MV-4-11 (cell line): Measurements from ENCODE around the gene CELSR1.

Experiments
- DNase-seq: peaks from one replicate; lab custom pipeline; 2025; lab: John Stamatoyannopoulos, UW

CELSR1 gene

GRCh38 chr22:46362203-46362933, 175.1 kb downstream of the CELSR1 start:
- DNase-seq, result no peak

- DNase-seq, result no peak
Measured at GRCh38 chr22:46361826-46362202, 175.6 kb downstream of the CELSR1 start.

- no peak for DNase-seq
Measured at GRCh38 chr22:46360891-46361290, 176.5 kb downstream of the CELSR1 start.

- DNase-seq, result no peak
Measured at GRCh38 chr22:46360097-46360496, 177.3 kb downstream of the CELSR1 start.

- DNase-seq, result no peak
Measured at GRCh38 chr22:46359362-46359761, 178.1 kb downstream of the CELSR1 start.

- no peak for DNase-seq
Measured at GRCh38 chr22:46358766-46359165, 178.7 kb downstream of the CELSR1 start.

GRCh38 chr22:46357711-46358520, 179.5 kb downstream of the CELSR1 start:
- no peak for DNase-seq

GRCh38 chr22:46356496-46357480, 180.6 kb downstream of the CELSR1 start:
- DNase-seq, result no peak

GRCh38 chr22:46355996-46356471, 181.4 kb downstream of the CELSR1 start:
- DNase-seq, result no peak

GRCh38 chr22:46355369-46355995, 181.9 kb downstream of the CELSR1 start:
- peak; percentile 31 for DNase-seq

- DNase-seq, result no peak
Measured at GRCh38 chr22:46354993-46355305, 182.5 kb downstream of the CELSR1 start.

GRCh38 chr22:46354176-46354992, 183.0 kb downstream of the CELSR1 start:
- no peak for DNase-seq

- DNase-seq, result no peak
Measured at GRCh38 chr22:46353483-46354105, 183.8 kb downstream of the CELSR1 start.

- DNase-seq, result no peak
Measured at GRCh38 chr22:46352691-46353386, 184.6 kb downstream of the CELSR1 start.

- DNase-seq, result no peak
Measured at GRCh38 chr22:46352276-46352675, 185.1 kb downstream of the CELSR1 start.

- no peak for DNase-seq
Measured at GRCh38 chr22:46351767-46352166, 185.7 kb downstream of the CELSR1 start.

- no peak for DNase-seq
Measured at GRCh38 chr22:46351131-46351735, 186.2 kb downstream of the CELSR1 start.

GRCh38 chr22:46350646-46351045, 186.8 kb downstream of the CELSR1 start:
- DNase-seq, result no peak

GRCh38 chr22:46350121-46350520, 187.3 kb downstream of the CELSR1 start:
- no peak for DNase-seq
